Stimulated activated memory B cell treated with anti-CD40 and anti-IgM and Interleukin-4, amounts not matched to agents 10 μg/mL and 1 μg/mL and 100 μg/mL, for 72 hours (primary cell): ENCODE measurements around the gene TYMP.
"Not testable (repeated sequence)": the region's sequence is repeated elsewhere in the genome, so short reads cannot be mapped to it uniquely, and the experiment has no call there.

Source experiments
- ATAC-seq: fragments of 150-1000 bp; cut with Tn5 transposase; 2 replicates; pipeline ENCODE4 v1.10.0; 2021
- H3K27ac Mint-ChIP-seq: one replicate; pipeline ENCODE4 v1.8.0; 2022; ENCODE audit warnings: mild to moderate bottlenecking, mixed read lengths
- H3K27me3 Mint-ChIP-seq: one replicate; pipeline ENCODE4 v1.8.0; 2022; ENCODE audit warnings: mixed read lengths
- H3K36me3 Mint-ChIP-seq: one replicate; pipeline ENCODE4 v1.8.0; 2022; ENCODE audit warnings: mixed read lengths
- H3K4me1 Mint-ChIP-seq: one replicate; pipeline ENCODE4 v1.8.0; 2022; ENCODE audit warnings: mixed read lengths
- H3K4me3 Mint-ChIP-seq: one replicate; pipeline ENCODE4 v1.8.0; 2022; ENCODE audit warnings: mild to moderate bottlenecking, moderate library complexity, mixed read lengths
- H3K9me3 Mint-ChIP-seq: one replicate; pipeline ENCODE4 v1.8.0; 2022; ENCODE audit warnings: mixed read lengths

TYMP gene

DNA sequence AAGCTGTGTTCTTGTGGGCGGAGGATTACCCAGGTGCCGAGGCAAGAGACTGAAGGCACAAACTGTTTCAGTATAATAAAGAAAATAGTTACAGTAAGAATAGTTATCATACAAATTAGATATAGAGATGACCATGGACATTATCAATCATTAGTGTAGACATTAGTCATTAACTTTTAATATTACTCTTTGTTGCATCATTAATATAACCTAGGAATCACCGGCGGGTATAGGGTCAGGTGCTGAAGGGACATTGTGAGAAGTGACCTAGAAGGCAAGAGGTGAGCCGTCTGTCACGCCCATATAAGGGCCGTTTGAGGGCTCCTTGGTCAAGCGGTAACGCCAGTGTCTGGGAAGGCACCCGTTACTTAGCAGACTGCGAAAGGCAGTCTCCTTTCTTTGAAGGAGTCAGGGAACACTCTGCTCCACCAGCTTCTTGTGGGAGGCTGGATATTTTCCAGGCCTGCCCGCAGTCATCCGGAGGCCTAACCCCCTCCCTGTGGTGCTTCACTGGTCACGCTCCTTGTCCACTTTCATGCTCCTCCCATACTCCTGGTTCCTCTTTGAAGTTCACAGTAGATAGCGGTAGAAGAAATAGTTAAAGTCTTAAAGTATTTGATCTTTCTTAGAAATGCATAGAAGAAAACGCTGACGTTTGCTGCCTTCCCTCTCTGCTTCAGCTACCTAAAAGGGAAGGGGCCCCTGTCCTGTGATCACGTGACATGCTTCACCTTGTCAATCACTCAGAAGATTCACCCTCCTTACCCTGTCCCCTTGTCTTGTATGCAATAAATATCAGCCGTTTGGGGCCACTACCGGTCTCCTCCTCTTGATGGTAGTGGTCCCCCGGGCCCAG lies 4.3 kb upstream of the TYMP start:
- not testable (repeated sequence) for H3K9me3 Mint-ChIP-seq, H3K36me3 Mint-ChIP-seq, ATAC-seq, H3K27me3 Mint-ChIP-seq
- Mint-ChIP-seq H3K4me3 (peak overlapping the region; percentile 97), H3K4me1 (peaks cover 48% of the 10 kb centered on the region), H3K27ac (peak overlapping the region; percentile 100)

GRCh38 chr22:50532824-50533796 lies 3.3 kb upstream of the TYMP start:
- Mint-ChIP-seq H3K4me3 (peak overlapping the region; percentile 97), H3K27ac (peak overlapping the region; percentile 100), H3K4me1 (peaks cover 52% of the 10 kb centered on the region), H3K27me3 (no peaks in the 10 kb centered on the region), H3K9me3 (no peaks in the 10 kb centered on the region), H3K36me3 (peaks cover 8% of the 10 kb centered on the region)
- no peak for ATAC-seq

GRCh38 chr22:50531962-50532674 lies 2.3 kb upstream of the TYMP start:
- Mint-ChIP-seq H3K9me3 (no peaks in the 10 kb centered on the region), H3K27me3 (no peaks in the 10 kb centered on the region), H3K4me1 (peaks cover 56% of the 10 kb centered on the region), H3K27ac (peak overlapping the region; percentile 100), H3K36me3 (peaks cover 12% of the 10 kb centered on the region), H3K4me3 (peak overlapping the region; percentile 97)
- ATAC-seq = no peak

GRCh38 chr22:50531546-50531961 lies 1.7 kb upstream of the TYMP start:
- peak; percentile 63 for ATAC-seq
- Mint-ChIP-seq H3K4me3 (peak overlapping the region; percentile 97), H3K27me3 (no peaks in the 10 kb centered on the region), H3K9me3 (no peaks in the 10 kb centered on the region), H3K27ac (peak overlapping the region; percentile 100), H3K36me3 (peaks cover 12% of the 10 kb centered on the region), H3K4me1 (peaks cover 62% of the 10 kb centered on the region)

- peaks cover 12% of the 10 kb centered on the region for H3K36me3 Mint-ChIP-seq
- peak; percentile 68 for ATAC-seq
- no peaks in the 10 kb centered on the region for H3K9me3 Mint-ChIP-seq
- H3K4me1 Mint-ChIP-seq = peaks cover 63% of the 10 kb centered on the region
- H3K4me3 Mint-ChIP-seq = peak overlapping the region; percentile 97
- H3K27ac Mint-ChIP-seq = peak overlapping the region; percentile 100
- H3K27me3 Mint-ChIP-seq = no peaks in the 10 kb centered on the region
Observed at GRCh38 chr22:50530877-50531545, 1.2 kb upstream of the TYMP start.

- Mint-ChIP-seq H3K4me1 (peaks cover 60% of the 10 kb centered on the region), H3K27ac (peak overlapping the region; percentile 100), H3K36me3 (peaks cover 12% of the 10 kb centered on the region), H3K9me3 (no peaks in the 10 kb centered on the region), H3K4me3 (peak overlapping the region; percentile 97), H3K27me3 (no peaks in the 10 kb centered on the region)
- peak; percentile 0 for ATAC-seq
Observed at GRCh38 chr22:50530580-50530876, 716 bp upstream of the TYMP start.

DNA sequence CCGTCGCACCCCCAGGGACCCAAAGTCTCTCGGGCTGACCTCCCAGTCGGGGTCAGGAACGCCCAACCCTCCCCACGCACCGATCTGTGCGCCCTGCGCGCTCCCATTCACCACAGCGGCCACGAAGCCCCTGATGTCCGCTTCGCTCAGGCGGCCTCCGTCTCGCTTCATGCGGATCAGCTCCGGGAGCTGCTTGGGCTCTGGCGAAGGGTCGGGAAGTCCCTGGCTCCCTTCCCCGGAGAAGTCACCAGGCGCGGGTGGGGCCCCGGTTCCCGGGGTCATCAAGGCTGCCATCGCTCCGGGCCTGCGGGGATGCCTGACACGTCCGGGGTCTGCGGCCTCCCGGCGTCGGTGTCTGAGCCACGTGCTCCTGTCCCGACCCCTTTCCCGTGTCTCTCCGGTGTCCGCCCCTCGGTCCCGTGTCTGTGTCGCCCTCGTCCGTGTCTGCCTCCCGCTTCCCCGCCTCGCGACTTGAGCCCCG lies 356 bp downstream of the TYMP start:
- Mint-ChIP-seq H3K4me1 (peaks cover 57% of the 10 kb centered on the region), H3K4me3 (peak overlapping the region; percentile 97), H3K9me3 (no peaks in the 10 kb centered on the region), H3K27me3 (no peaks in the 10 kb centered on the region), H3K36me3 (peaks cover 18% of the 10 kb centered on the region), H3K27ac (peak overlapping the region; percentile 100)
- ATAC-seq = no peak

- no peaks in the 10 kb centered on the region for H3K9me3 Mint-ChIP-seq
- H3K36me3 Mint-ChIP-seq = peaks cover 21% of the 10 kb centered on the region
- no peak for ATAC-seq
Observed at GRCh38 chr22:50528682-50529415, 963 bp downstream of the TYMP start.

DNA sequence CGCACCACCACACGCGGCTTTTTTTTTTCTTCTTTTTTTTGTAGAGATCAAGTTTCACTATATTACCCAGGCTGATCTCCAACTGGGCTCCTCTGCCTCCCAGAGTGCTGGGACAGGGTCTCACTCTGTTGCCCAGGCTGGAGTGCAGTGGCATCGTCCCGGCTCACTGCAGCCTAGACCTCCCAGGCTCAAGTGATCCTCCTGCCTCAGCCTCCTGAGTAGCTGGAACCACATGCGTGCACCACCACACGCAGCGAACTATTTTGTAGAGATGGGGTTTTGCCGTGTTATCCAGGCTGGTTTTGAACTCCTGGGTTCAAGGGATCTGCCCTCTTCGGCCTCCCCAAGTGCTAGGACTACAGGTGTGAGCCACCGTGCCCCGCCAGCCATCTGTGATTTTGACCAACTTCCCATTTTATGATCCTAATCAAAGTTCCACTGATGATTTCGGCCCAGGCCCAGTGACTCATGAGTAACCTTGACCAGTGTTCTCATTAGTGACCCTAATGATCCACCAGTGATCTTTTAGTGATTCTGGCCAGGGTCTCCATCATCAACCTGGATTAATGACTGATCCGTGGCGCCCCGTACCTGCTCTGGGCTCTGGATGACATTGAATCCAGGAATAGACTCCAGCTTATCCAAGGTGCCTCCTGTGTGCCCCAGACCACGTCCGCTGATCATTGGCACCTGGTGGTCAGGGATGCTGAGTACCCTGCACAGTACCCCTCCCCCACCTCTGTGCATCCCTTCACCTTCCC lies 1.7 kb downstream of the TYMP start:
- peak overlapping the region; percentile 100 for H3K27ac Mint-ChIP-seq
- H3K36me3 Mint-ChIP-seq = peaks cover 21% of the 10 kb centered on the region
- H3K4me1 Mint-ChIP-seq = peaks cover 48% of the 10 kb centered on the region
- no peak for ATAC-seq
- no peaks in the 10 kb centered on the region for H3K27me3 Mint-ChIP-seq
- H3K9me3 Mint-ChIP-seq = no peaks in the 10 kb centered on the region
- peak overlapping the region; percentile 97 for H3K4me3 Mint-ChIP-seq

More at GRCh38 chr22:50528682-50529415, 963 bp downstream of the TYMP start:
- peak overlapping the region; percentile 100 for H3K27ac Mint-ChIP-seq
- H3K4me3 Mint-ChIP-seq = peak overlapping the region; percentile 97
- H3K4me1 Mint-ChIP-seq = peaks cover 56% of the 10 kb centered on the region
- H3K27me3 Mint-ChIP-seq = no peaks in the 10 kb centered on the region

GRCh38 chr22:50526834-50527801 lies 2.7 kb downstream of the TYMP start:
- Mint-ChIP-seq H3K27ac (peak overlapping the region; percentile 100), H3K4me3 (peak overlapping the region; percentile 97), H3K9me3 (no peaks in the 10 kb centered on the region), H3K36me3 (peaks cover 24% of the 10 kb centered on the region), H3K4me1 (peaks cover 40% of the 10 kb centered on the region), H3K27me3 (no peaks in the 10 kb centered on the region)
- ATAC-seq = peak; percentile 2

GRCh38 chr22:50526108-50526833 lies 3.5 kb downstream of the TYMP start:
- H3K4me3 Mint-ChIP-seq = peak overlapping the region; percentile 97
- H3K36me3 Mint-ChIP-seq = peaks cover 29% of the 10 kb centered on the region
- no peaks in the 10 kb centered on the region for H3K27me3 Mint-ChIP-seq
- H3K9me3 Mint-ChIP-seq = no peaks in the 10 kb centered on the region
- ATAC-seq = peak; percentile 56
- H3K4me1 Mint-ChIP-seq = peaks cover 40% of the 10 kb centered on the region
- H3K27ac Mint-ChIP-seq = peak overlapping the region; percentile 100

GRCh38 chr22:50525858-50526107 lies 4.0 kb downstream of the TYMP start:
- no peaks in the 10 kb centered on the region for H3K27me3 Mint-ChIP-seq
- H3K36me3 Mint-ChIP-seq = peaks cover 34% of the 10 kb centered on the region
- no peaks in the 10 kb centered on the region for H3K9me3 Mint-ChIP-seq
- H3K4me3 Mint-ChIP-seq = peak overlapping the region; percentile 97
- H3K4me1 Mint-ChIP-seq = peaks cover 40% of the 10 kb centered on the region
- H3K27ac Mint-ChIP-seq = peak overlapping the region; percentile 100
- no peak for ATAC-seq
